ENCODE measurements around the gene MYO3A.
"Not testable (repeated sequence)": the region's sequence is repeated elsewhere in the genome, so short reads cannot be mapped to it uniquely, and the experiment has no call there.

Gene MYO3A

DNA sequence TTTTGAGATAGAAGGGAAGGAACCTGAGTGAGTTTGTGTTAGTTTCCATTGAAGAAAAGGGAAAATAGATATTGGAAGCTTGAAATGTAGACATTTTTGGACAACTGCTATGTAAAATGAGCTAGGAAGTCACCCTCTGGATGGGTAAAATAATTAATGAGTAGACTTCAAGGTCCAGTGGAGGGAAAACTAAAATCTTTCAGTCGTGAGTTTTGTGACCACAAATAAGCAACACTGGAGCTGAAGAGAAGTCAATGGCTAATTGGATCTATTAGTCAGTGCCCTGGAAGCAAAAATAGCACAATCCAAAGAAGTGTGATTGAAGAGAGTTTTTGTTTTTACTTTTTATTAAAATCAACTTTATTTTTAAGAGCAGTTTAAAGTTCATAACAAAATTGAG is 123.4 kb downstream of the MYO3A start:
- no peak for DNase-seq (ENCODE audit: low read depth)
- TF ChIP-seq MYC (IDR thresholded peaks at IDR 0.05; ENCODE audit: low read depth, low read length) (no peak), MAX (IDR thresholded peaks at IDR 0.05; ENCODE audit: low read depth, low read length) (no peak)
- TF ChIP-seq, protein P1, sequence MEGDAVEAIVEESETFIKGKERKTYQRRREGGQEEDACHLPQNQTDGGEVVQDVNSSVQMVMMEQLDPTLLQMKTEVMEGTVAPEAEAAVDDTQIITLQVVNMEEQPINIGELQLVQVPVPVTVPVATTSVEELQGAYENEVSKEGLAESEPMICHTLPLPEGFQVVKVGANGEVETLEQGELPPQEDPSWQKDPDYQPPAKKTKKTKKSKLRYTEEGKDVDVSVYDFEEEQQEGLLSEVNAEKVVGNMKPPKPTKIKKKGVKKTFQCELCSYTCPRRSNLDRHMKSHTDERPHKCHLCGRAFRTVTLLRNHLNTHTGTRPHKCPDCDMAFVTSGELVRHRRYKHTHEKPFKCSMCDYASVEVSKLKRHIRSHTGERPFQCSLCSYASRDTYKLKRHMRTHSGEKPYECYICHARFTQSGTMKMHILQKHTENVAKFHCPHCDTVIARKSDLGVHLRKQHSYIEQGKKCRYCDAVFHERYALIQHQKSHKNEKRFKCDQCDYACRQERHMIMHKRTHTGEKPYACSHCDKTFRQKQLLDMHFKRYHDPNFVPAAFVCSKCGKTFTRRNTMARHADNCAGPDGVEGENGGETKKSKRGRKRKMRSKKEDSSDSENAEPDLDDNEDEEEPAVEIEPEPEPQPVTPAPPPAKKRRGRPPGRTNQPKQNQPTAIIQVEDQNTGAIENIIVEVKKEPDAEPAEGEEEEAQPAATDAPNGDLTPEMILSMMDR (IDR thresholded peaks at IDR 0.05; ENCODE audit: low read depth, low read length): no peak

DNA sequence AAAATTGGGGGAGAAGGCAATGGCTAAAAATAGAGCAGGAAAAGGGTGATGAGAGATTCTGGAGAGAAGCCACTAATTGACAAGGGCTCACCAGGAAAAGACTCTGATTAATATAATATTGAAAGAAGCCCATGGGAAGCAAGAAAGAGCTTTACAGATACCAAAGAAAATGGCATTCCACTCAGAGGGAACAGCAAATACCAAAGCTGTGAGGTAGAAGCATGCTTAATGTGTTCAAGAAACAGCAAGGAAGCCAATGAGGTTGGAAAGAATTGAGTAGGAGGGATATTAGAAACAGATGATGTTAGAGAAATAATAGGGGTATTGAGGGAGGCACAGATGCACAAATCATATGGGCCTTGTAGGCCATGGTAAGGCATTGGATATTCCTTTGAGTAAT is 130.1 kb downstream of the MYO3A start:
- TF ChIP-seq, protein P1 (IDR thresholded peaks at IDR 0.05; ENCODE audit: low read depth, low read length): no peak
- TF ChIP-seq MYC (IDR thresholded peaks at IDR 0.05; ENCODE audit: low read depth, low read length) (no peak), MAX (IDR thresholded peaks at IDR 0.05; ENCODE audit: low read depth, low read length) (no peak), POLR2A (IDR thresholded peaks at IDR 0.05; ENCODE audit: extremely low read depth, insufficient read length) (no peak)
- H3K4me3 ChIP-seq (ENCODE audit: low read depth, low read length): no peak overlapping the region
- no peak for DNase-seq (ENCODE audit: low read depth)

More for the DNA sequence above, 123.4 kb downstream of the MYO3A start:
- no peak overlapping the region for H3K4me3 ChIP-seq (ENCODE audit: low read depth, low read length)

- no peak for DNase-seq (ENCODE audit: low read depth)
- TF ChIP-seq MAX (IDR thresholded peaks at IDR 0.05; ENCODE audit: low read depth, low read length) (no peak), POLR2A (IDR thresholded peaks at IDR 0.05; ENCODE audit: extremely low read depth, insufficient read length) (no peak), MYC (IDR thresholded peaks at IDR 0.05; ENCODE audit: low read depth, low read length) (no peak)
- TF ChIP-seq, protein P1 (IDR thresholded peaks at IDR 0.05; ENCODE audit: low read depth, low read length): no peak
- H3K4me3 ChIP-seq (ENCODE audit: low read depth, low read length): no peak overlapping the region
These were observed 133.7 kb downstream of the MYO3A start for GRCh38 chr10:26067680-26068079.

- not testable (repeated sequence) for DNase-seq (ENCODE audit: low read depth)
These were observed 146.9 kb downstream of the MYO3A start for GRCh38 chr10:26080971-26081370.

GRCh38 chr10:26081459-26081858 is 147.4 kb downstream of the MYO3A start:
- TF ChIP-seq, protein P1 (IDR thresholded peaks at IDR 0.05; ENCODE audit: low read depth, low read length): no peak
- no peak for TF ChIP-seq MAX (IDR thresholded peaks at IDR 0.05; ENCODE audit: low read depth, low read length)
- no peak for DNase-seq (ENCODE audit: low read depth)
- H3K4me3 ChIP-seq (ENCODE audit: low read depth, low read length): no peak overlapping the region

More at GRCh38 chr10:26080971-26081370, 146.9 kb downstream of the MYO3A start:
- not testable (repeated sequence) for H3K4me3 ChIP-seq (ENCODE audit: low read depth, low read length)

DNA sequence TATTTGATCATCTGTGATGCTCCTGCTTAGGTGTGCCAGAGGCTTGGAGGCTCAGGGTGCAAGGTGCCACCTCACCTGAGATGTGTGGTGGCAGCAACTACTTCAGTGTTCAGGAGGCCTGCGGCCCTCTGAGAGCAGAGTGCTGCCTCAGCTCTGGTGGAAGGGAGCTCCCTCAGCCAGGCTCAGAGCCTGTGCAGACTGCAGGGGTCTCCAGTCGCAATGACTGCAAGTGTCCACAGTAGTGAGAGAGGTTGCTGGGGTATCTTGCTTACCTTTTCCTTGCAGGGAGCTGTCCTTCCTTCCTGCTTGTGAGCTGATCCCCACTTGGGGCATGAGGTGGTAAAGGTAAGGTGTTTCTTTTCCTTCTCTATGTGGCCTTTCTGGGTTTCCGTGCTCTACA is 151.5 kb downstream of the MYO3A start:
- H3K4me3 ChIP-seq (ENCODE audit: low read depth, low read length): no peak overlapping the region
- TF ChIP-seq MAX (IDR thresholded peaks at IDR 0.05; ENCODE audit: low read depth, low read length) (no peak), POLR2A (IDR thresholded peaks at IDR 0.05; ENCODE audit: extremely low read depth, insufficient read length) (no peak), MYC (IDR thresholded peaks at IDR 0.05; ENCODE audit: low read depth, low read length) (no peak)
- TF ChIP-seq, protein P1 (IDR thresholded peaks at IDR 0.05; ENCODE audit: low read depth, low read length): no peak
- no peak for DNase-seq (ENCODE audit: low read depth)
